Measurements from ENCODE around the gene RPAP3.

The RPAP3 gene

GRCh38 chr12:47705566-47706425 lies at the start of gene RPAP3:
RPAP3 (minus strand) TSS chr12:47706030; CDS start chr12:47702840, 3,190 bp downstream.
- TF ChIP-seq ZNF274 (IDR thresholded peaks at IDR 0.05; ENCODE audit: low read depth, low read length) = no peak
- peak within 1 kb of the TSS; percentile 71 for H3K4me3 ChIP-seq (ENCODE audit: low read length)

- no peak for TF ChIP-seq ZNF274 (IDR thresholded peaks at IDR 0.05; ENCODE audit: low read depth, low read length)
- no peak overlapping the region for H3K4me3 ChIP-seq (ENCODE audit: low read length)
Observed at GRCh38 chr12:47754881-47755280, 49.1 kb upstream of the RPAP3 start.

- TF ChIP-seq ZNF274 (IDR thresholded peaks at IDR 0.05; ENCODE audit: low read depth, low read length) = no peak
- no peak overlapping the region for H3K4me3 ChIP-seq (ENCODE audit: low read length)
Observed at GRCh38 chr12:47754126-47754525, 48.3 kb upstream of the RPAP3 start.

GRCh38 chr12:47753021-47754001 lies 47.5 kb upstream of the RPAP3 start:
- TF ChIP-seq ZNF274 (IDR thresholded peaks at IDR 0.05; ENCODE audit: low read depth, low read length) = no peak
- no peak overlapping the region for H3K4me3 ChIP-seq (ENCODE audit: low read length)

- H3K4me3 ChIP-seq (ENCODE audit: low read length) = no peak overlapping the region
- TF ChIP-seq ZNF274 (IDR thresholded peaks at IDR 0.05; ENCODE audit: low read depth, low read length) = no peak
Observed at GRCh38 chr12:47752552-47752951, 46.7 kb upstream of the RPAP3 start.

- H3K4me3 ChIP-seq (ENCODE audit: low read length) = no peak overlapping the region
- no peak for TF ChIP-seq ZNF274 (IDR thresholded peaks at IDR 0.05; ENCODE audit: low read depth, low read length)
Observed at GRCh38 chr12:47752121-47752520, 46.3 kb upstream of the RPAP3 start.

- TF ChIP-seq ZNF274 (IDR thresholded peaks at IDR 0.05; ENCODE audit: low read depth, low read length) = no peak
- no peak overlapping the region for H3K4me3 ChIP-seq (ENCODE audit: low read length)
Observed at GRCh38 chr12:47751561-47751960, 45.7 kb upstream of the RPAP3 start.

- TF ChIP-seq ZNF274 (IDR thresholded peaks at IDR 0.05; ENCODE audit: low read depth, low read length) = no peak
- H3K4me3 ChIP-seq (ENCODE audit: low read length) = no peak overlapping the region
Observed at GRCh38 chr12:47750916-47751470, 45.2 kb upstream of the RPAP3 start.

GRCh38 chr12:47750229-47750798 lies 44.5 kb upstream of the RPAP3 start:
- no peak for TF ChIP-seq ZNF274 (IDR thresholded peaks at IDR 0.05; ENCODE audit: low read depth, low read length)
- H3K4me3 ChIP-seq (ENCODE audit: low read length) = no peak overlapping the region

GRCh38 chr12:47748899-47749298 lies 43.1 kb upstream of the RPAP3 start:
- no peak for TF ChIP-seq ZNF274 (IDR thresholded peaks at IDR 0.05; ENCODE audit: low read depth, low read length)
- no peak overlapping the region for H3K4me3 ChIP-seq (ENCODE audit: low read length)

- no peak overlapping the region for H3K4me3 ChIP-seq (ENCODE audit: low read length)
- TF ChIP-seq ZNF274 (IDR thresholded peaks at IDR 0.05; ENCODE audit: low read depth, low read length) = no peak
Observed at GRCh38 chr12:47748507-47748828, 42.6 kb upstream of the RPAP3 start.

- H3K4me3 ChIP-seq (ENCODE audit: low read length) = no peak overlapping the region
- no peak for TF ChIP-seq ZNF274 (IDR thresholded peaks at IDR 0.05; ENCODE audit: low read depth, low read length)
Observed at GRCh38 chr12:47747596-47748506, 42.0 kb upstream of the RPAP3 start.

GRCh38 chr12:47747126-47747525 lies 41.3 kb upstream of the RPAP3 start:
- no peak for TF ChIP-seq ZNF274 (IDR thresholded peaks at IDR 0.05; ENCODE audit: low read depth, low read length)
- no peak overlapping the region for H3K4me3 ChIP-seq (ENCODE audit: low read length)

Measured in GM08714 (cell line).